HTERT RPE-1 (cell line): ENCODE results near the gene UST.
"Not testable (repeated sequence)": the region's sequence is repeated elsewhere in the genome, so short reads cannot be mapped to it uniquely, and the experiment has no call there.

ENCODE experiments used
- in situ Hi-C: fragments of 300-500 bp; cut with MboI; formaldehyde crosslinking; loops from 4 replicates; pipeline ENCODE4 v1.14.3; 2020; ENCODE audit warnings: low sequenced_read_pairs

The UST gene

DNA sequence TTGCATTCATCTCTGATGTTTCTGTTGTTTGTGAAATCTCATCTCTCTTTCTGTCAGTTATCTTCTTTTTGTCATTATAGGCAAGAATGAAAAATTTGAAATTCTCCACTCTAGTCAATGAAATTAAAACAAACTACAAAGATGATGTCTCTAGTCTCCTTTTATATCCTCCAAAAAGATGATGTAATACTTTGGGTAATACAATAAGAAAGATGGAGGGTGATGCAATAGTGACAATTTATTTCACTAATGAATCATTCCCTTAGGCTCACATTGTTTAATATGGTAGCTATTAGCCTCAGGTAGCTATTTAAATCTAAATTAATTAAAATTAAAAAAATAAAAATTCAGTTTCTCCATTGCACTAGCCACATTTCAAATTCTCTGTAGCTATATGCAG is 145.4 kb downstream of the UST start:
- in situ Hi-C loops, result no loop called here

- in situ Hi-C loops, result no loop called here
These were observed 146.2 kb downstream of the UST start for GRCh38 chr6:148893073-148893472.

GRCh38 chr6:148893481-148893880 is 146.7 kb downstream of the UST start:
- in situ Hi-C loops, result no loop called here

DNA sequence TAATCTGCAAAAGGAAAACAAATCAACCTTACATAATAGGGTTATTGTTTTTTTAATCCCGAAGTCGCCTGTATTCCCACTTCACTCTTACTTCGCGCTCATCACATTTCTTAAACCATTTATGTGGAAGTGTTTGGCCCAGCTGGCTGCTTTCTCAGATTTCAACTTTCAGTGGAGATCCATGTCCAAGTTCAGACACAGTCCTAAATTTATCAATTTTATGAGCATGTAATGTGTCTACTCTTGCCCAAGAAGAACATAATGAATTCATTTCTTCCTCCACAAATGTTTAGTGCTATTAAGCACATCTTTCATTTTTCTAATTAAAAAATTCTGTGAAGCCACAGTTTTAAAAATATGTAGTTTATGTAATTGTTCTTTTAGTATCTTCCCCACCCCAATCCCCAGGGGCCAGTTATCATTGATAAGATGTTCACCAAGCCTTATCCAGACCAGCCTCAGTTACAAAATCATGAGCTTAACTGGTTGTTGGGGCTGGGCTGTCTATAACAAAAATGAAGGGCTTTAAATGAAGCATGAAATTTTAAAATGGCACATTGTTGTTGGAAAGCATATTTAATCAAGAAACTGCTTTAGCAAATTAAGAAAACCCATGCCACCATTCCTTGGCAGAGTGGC is 151.7 kb downstream of the UST start:
- in situ Hi-C loops, result no loop called here

DNA sequence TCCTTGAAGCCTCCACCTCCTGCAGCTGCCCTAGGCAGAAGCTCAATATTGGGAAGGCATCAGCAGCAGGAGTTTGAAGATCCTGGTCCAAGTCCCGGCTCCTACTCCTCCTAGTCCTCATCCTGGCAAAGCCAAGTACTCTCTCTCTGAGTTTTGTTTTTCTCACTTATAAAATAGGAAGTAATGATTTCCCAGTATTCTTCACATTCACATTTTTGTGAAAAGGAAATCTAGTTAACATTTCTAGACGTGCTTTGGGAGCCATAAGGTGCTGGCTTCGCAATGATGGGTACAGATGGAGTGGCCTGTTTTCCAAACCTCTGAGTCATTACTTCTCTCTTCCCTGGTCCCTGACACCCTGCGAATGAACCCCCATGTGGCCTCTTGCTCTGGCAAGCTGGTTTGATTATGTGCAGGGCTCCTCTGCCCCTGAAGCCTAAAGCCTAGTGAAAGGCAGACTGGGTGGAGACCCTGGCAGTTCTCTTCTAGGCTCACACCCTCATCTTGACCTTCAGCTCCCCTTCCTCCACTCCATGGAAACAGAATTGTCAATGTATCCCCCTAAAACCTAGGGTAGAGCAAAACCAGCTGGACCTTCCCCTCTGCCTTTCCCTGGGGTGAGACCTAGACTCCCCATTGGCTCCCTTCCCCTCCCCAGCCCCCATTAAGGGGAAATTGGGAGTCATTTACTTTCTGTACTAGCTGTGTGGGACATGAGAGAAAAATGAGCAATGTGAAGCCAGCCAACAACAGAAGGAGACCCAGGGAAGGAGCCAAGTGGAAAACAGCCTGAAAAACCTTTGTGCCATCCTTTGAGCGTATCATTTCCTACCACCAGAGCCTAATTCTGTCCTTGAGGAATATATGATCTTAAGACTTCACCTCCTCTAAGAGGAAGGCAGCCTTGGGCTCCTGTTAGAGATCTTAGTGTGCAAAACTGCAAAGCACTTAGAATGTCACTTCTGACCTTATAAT is 158.4 kb downstream of the UST start:
- in situ Hi-C loops, result no loop called here

DNA sequence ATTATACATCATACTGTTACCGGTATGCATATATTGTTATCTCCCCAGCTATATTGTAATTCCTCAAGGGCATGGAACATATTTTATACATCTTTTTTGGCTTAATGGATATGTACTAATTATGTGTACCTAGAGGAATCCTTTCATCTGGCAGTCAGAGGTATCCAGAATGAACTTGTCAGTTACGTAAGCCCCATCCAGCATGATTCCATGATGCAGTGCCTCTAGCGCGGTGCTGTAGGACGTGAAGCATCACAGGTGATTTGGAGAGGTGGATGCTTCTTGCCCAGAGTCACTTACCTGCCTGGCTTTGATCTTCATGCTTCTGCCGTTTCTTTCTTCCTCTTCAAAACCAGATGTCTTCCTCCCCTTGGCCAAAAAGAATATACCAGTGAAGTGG is 159.1 kb downstream of the UST start:
- in situ Hi-C loops, result no loop called here

- in situ Hi-C loops, result no loop called here
These were observed 159.6 kb downstream of the UST start for GRCh38 chr6:148906386-148906785.

DNA sequence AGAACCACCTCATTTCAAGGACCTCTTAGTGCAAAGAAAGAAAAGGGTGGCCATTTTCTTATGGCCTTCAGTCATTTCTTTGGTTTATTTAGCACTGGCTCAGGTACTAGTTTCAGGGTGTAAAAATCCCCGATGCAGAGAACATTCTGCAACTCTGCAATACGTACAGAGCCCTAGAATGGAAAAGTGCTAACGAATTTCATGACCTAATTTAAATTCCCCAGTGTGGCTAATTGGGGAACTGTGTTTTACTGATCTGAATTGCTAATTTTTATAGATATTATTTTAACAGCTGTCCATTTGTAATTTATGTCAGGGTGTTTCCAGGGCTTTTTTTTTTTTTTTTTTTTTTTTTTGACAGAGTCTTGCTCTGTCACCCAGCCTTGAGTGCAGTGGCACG is 160.7 kb downstream of the UST start:
- in situ Hi-C loops, result no loop called here

- in situ Hi-C loops, result no loop called here
These were observed 165.4 kb downstream of the UST start for GRCh38 chr6:148912252-148912651.

GRCh38 chr6:148915810-148916209 is 169.0 kb downstream of the UST start:
- in situ Hi-C loops, result no loop called here

GRCh38 chr6:148916485-148916884 is 169.7 kb downstream of the UST start:
- in situ Hi-C loops, result not testable (repeated sequence)

- in situ Hi-C loops, result no loop called here
These were observed 177.6 kb downstream of the UST start for GRCh38 chr6:148924226-148925012.

- in situ Hi-C loops, result no loop called here
These were observed 178.9 kb downstream of the UST start for GRCh38 chr6:148925701-148926100.

GRCh38 chr6:148926478-148926877 is 179.6 kb downstream of the UST start:
- in situ Hi-C loops, result no loop called here

DNA sequence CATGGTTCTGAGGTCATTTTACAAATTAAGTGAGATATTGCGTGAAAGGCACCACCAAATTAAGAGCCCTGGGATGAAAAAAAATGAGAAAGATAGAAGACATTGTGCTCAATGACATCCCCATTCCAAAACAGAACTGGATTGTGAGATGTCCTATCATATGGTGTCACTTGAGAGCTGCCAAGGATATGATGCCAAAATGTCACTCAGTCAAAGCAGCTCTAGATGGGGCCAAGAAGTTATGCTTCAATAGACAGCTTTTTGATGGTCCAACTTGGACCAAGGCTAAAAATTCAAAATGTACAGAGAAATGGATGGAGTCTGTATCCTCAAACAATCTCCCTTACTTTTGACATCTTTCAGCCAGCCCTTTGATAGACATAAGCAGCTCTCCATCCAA is 180.8 kb downstream of the UST start:
- in situ Hi-C loops, result no loop called here

GRCh38 chr6:148928811-148929210 is 182.0 kb downstream of the UST start:
- in situ Hi-C loops, result no loop called here

GRCh38 chr6:148932208-148932607 is 185.4 kb downstream of the UST start:
- in situ Hi-C loops, result no loop called here

- in situ Hi-C loops, result no loop called here
These were observed 185.9 kb downstream of the UST start for GRCh38 chr6:148932731-148933130.

DNA sequence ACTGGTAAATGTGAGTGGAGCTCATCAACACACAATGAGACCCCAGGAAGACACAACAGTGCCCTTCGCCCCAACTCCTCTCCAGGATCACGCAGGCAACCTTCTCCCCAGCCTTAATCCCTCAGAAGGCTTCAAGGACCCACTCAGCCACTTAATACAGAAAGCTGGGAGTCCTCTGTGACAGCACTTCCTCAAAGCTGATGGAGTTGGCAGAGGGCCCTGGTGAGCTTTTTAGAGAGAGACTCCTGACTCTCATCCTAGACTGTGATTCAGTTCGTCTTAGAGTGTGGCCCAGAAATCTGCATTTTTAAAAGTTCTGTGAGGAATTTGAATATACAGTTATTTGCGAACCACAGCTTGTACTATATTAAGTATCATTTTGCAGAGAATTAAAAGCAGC is 187.7 kb downstream of the UST start:
- in situ Hi-C loops, result no loop called here

DNA sequence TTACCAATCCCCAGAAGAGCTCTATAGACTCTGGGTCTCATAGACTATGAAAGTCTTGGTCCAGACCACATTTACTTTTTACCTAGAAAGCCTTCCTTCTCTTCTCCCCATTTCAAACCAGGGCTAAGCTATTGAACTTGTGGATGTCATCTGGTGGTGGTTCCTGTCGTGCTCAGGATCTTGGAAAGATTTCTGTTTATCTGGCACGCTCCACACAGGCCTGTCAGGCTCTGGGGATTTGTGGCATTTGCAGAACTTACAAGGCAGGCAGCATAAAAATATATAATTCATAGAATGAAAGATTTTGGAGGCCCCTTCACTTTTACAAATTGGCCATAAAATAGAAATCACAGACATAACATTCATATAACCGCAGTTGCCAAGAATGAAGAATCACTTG is 188.1 kb downstream of the UST start:
- in situ Hi-C loops, result no loop called here

- in situ Hi-C loops, result no loop called here
These were observed 189.0 kb downstream of the UST start for GRCh38 chr6:148935705-148936435.
